HL-60 (cell line): ENCODE measurements around the gene PYDC1.

Experiments used
- DNase-seq, 2 experiments: peaks; one replicate each; pipeline ENCODE4 v3.0.0-alpha.2; 2010 to 2020; ENCODE audit warnings: low read depth in 1 of 2, low spot score in 1 of 2
- H3K27ac ChIP-seq: fragments of 250-450 bp; sonication (Bioruptor Pico); replicated peaks from 2 replicates; pipeline ENCODE4 v1.5.1; 2020; ENCODE audit warnings: mild to moderate bottlenecking, moderate library complexity
- H3K27me3 ChIP-seq: fragments of 250-450 bp; sonication (Bioruptor Pico); 2 replicates; pipeline ENCODE4 v1.5.1; 2021; ENCODE audit warnings: mild to moderate bottlenecking, moderate library complexity; ENCODE audit not compliant: insufficient read depth, poor library complexity, severe bottlenecking
- H3K4me3 ChIP-seq: replicated peaks from 2 replicates; pipeline ENCODE4 v1.5.1; 2011; ENCODE audit warnings: mild to moderate bottlenecking, control low read depth, low read length; ENCODE audit not compliant: insufficient read depth
- GABPA ChIP-seq: IDR thresholded peaks from 2 replicates; pipeline ENCODE4 v1.6.1; 2012; ENCODE audit warnings: low read depth
- POLR2AphosphoS5 ChIP-seq: IDR thresholded peaks from 2 replicates; pipeline ENCODE4 v1.6.1; 2012; ENCODE audit warnings: low read depth
- REST ChIP-seq: IDR thresholded peaks from 2 replicates; pipeline ENCODE4 v1.6.1; 2012; ENCODE audit warnings: low read depth; ENCODE audit not compliant: insufficient replicate concordance
- SPI1 ChIP-seq: IDR thresholded peaks from 2 replicates; pipeline ENCODE4 v1.6.1; 2012; ENCODE audit warnings: low read depth, mild to moderate bottlenecking, borderline replicate concordance
- TF ChIP-seq, protein P1 (sequence below): IDR thresholded peaks from one replicate; pipeline ENCODE4 v1.5.1; 2011; ENCODE audit warnings: low read length, control low read depth, inconsistent platforms; ENCODE audit not compliant: insufficient read depth

PYDC1 gene

GRCh38 chr16:31213877-31214707 lies 2.8 kb downstream of the PYDC1 start, which contains the start of gene TRIM72:
TRIM72 (plus strand) TSS chr16:31214119; CDS start chr16:31214739, 620 bp downstream.
- Histone ChIP-seq H3K27ac (no peak within 1 kb of the TSS), H3K4me3 (no peak within 1 kb of the TSS), H3K27me3 (peaks cover 29% of the 10 kb centered on the region)
- DNase-seq, result no peak
- TF ChIP-seq GABPA (no peak), POLR2AphosphoS5 (no peak), SPI1 (peak; percentile 66), REST (no peak)
- TF ChIP-seq, protein P1, sequence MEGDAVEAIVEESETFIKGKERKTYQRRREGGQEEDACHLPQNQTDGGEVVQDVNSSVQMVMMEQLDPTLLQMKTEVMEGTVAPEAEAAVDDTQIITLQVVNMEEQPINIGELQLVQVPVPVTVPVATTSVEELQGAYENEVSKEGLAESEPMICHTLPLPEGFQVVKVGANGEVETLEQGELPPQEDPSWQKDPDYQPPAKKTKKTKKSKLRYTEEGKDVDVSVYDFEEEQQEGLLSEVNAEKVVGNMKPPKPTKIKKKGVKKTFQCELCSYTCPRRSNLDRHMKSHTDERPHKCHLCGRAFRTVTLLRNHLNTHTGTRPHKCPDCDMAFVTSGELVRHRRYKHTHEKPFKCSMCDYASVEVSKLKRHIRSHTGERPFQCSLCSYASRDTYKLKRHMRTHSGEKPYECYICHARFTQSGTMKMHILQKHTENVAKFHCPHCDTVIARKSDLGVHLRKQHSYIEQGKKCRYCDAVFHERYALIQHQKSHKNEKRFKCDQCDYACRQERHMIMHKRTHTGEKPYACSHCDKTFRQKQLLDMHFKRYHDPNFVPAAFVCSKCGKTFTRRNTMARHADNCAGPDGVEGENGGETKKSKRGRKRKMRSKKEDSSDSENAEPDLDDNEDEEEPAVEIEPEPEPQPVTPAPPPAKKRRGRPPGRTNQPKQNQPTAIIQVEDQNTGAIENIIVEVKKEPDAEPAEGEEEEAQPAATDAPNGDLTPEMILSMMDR, result no peak

DNA sequence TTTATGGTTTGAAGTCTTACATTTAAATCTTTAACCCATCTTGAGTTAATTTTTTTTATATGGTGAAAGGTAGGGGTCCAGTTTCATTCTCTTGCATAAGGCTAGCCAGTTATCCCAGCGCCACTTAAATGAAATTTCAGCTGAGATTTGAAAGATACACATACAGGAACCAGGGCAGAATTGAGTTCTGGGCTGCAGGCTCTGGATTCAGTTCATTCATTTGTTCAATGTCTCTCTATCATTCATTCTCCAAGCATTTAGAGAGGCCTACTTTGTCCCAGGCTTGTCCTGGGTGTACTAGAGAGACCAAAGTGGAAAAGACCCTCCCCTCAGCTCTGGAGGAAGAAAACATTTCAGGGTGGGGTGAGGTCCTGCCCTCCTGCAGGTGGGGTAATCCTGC lies 3.6 kb downstream of the PYDC1 start:
- Histone ChIP-seq H3K27me3 (peaks cover 29% of the 10 kb centered on the region), H3K27ac (no peak overlapping the region), H3K4me3 (no peak overlapping the region)
- TF ChIP-seq REST (no peak), POLR2AphosphoS5 (no peak), GABPA (no peak), SPI1 (no peak)
- TF ChIP-seq, protein P1, result no peak
- no peak for DNase-seq

DNA sequence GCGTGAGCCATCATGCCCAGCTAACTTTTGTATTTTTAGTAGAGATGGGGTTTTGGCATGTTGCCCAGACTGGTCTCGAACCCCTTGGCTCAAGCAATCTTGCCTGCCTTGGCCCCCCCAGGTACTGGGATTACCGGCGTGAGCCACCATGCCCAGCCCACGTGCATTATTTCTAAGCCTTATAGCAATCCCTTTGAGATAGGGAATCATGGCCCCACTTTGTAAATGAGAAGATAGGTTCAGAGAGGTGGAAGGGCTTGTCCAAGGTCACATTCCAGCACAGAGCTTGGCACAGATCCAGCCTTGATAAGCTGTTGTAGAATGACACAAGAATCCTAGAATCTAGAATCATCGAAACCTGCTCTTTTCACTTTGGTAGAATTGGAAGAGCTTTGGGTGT lies 10.2 kb downstream of the PYDC1 start:
- no peak for TF ChIP-seq REST
- TF ChIP-seq GABPA, result no peak
- TF ChIP-seq, protein P1, result no peak
- TF ChIP-seq POLR2AphosphoS5, result no peak
- TF ChIP-seq SPI1, result no peak
- DNase-seq, result no peak
- no peaks in the 10 kb centered on the region for H3K27me3 ChIP-seq
- no peak overlapping the region for H3K4me3 ChIP-seq
- H3K27ac ChIP-seq, result no peak overlapping the region
